Measurements from ENCODE around the gene PARVA. TPM values are rescaled to one million over a fixed set of nuclear protein-coding genes. Genes with fewer than 3 reads are reported as not detected.
"Not testable (repeated sequence)": the region's sequence is repeated elsewhere in the genome, so short reads cannot be mapped to it uniquely, and the experiment has no call there.

The PARVA gene
- total and polyA plus RNA-seq, 2 donors (not counting 1 experiment from before 2014, with no cell fraction given), result 27.7 to 195 TPM

GRCh38 chr11:12362857-12363256 lies 14.5 kb upstream of the PARVA start:
- no peak overlapping the region for H3K4me2 ChIP-seq (ENCODE audit: extremely low read depth, insufficient read depth, low read length)
- TF ChIP-seq, protein P1, sequence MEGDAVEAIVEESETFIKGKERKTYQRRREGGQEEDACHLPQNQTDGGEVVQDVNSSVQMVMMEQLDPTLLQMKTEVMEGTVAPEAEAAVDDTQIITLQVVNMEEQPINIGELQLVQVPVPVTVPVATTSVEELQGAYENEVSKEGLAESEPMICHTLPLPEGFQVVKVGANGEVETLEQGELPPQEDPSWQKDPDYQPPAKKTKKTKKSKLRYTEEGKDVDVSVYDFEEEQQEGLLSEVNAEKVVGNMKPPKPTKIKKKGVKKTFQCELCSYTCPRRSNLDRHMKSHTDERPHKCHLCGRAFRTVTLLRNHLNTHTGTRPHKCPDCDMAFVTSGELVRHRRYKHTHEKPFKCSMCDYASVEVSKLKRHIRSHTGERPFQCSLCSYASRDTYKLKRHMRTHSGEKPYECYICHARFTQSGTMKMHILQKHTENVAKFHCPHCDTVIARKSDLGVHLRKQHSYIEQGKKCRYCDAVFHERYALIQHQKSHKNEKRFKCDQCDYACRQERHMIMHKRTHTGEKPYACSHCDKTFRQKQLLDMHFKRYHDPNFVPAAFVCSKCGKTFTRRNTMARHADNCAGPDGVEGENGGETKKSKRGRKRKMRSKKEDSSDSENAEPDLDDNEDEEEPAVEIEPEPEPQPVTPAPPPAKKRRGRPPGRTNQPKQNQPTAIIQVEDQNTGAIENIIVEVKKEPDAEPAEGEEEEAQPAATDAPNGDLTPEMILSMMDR (conservative IDR thresholded peaks at IDR 0.05 in 1 of 2, IDR thresholded peaks at IDR 0.05 in 1 of 2; ENCODE audit: low read depth in 1 of 2, low read length in 2 of 2), result no peak
- no peak for TF ChIP-seq EZH2 (IDR thresholded peaks at IDR 0.05; ENCODE audit: low read length, missing control alignments)
- H3K27ac ChIP-seq (ENCODE audit: insufficient read depth, low read length), result no peak overlapping the region
- no peaks in the 10 kb centered on the region for H3K36me3 ChIP-seq (ENCODE audit: control insufficient read depth, insufficient read depth, low read length)
- H3K9ac ChIP-seq (ENCODE audit: insufficient read depth, low read length), result no peak overlapping the region
- H4K20me1 ChIP-seq (ENCODE audit: control insufficient read depth, extremely low read depth, insufficient read depth, low read length), result no peaks in the 10 kb centered on the region
- no peak overlapping the region for H3K4me3 ChIP-seq (replicated peaks in 1 of 4; ENCODE audit: control extremely low read depth in 1 of 4, insufficient read depth in 1 of 4, low read depth in 3 of 4, low read length in 4 of 4)
- no peak for DNase-seq (ENCODE audit: low read depth in 2 of 2)
- no peak overlapping the region for H2AFZ ChIP-seq (ENCODE audit: low read length)
- H3K27me3 ChIP-seq (ENCODE audit: control insufficient read depth, insufficient read depth, low read length), result no peaks in the 10 kb centered on the region
- H3K4me1 ChIP-seq (ENCODE audit: control insufficient read depth, extremely low read depth, insufficient read depth, low read length), result no peaks in the 10 kb centered on the region
- H3K9me3 ChIP-seq (ENCODE audit: control insufficient read depth, insufficient read depth, low read depth, low read length), result no peaks in the 10 kb centered on the region
- no peaks in the 10 kb centered on the region for H3K79me2 ChIP-seq (ENCODE audit: control insufficient read depth, insufficient read depth, low read length)

- Histone ChIP-seq H3K9ac (ENCODE audit: insufficient read depth, low read length) (no peak overlapping the region), H3K27ac (ENCODE audit: insufficient read depth, low read length) (no peak overlapping the region), H3K9me3 (ENCODE audit: control insufficient read depth, insufficient read depth, low read depth, low read length) (no peaks in the 10 kb centered on the region), H3K36me3 (ENCODE audit: control insufficient read depth, insufficient read depth, low read length) (no peaks in the 10 kb centered on the region), H3K4me2 (ENCODE audit: extremely low read depth, insufficient read depth, low read length) (no peak overlapping the region), H3K4me1 (ENCODE audit: control insufficient read depth, extremely low read depth, insufficient read depth, low read length) (no peaks in the 10 kb centered on the region), H4K20me1 (ENCODE audit: control insufficient read depth, extremely low read depth, insufficient read depth, low read length) (no peaks in the 10 kb centered on the region), H3K4me3 (replicated peaks in 1 of 4; ENCODE audit: control extremely low read depth in 1 of 4, insufficient read depth in 1 of 4, low read depth in 3 of 4, low read length in 4 of 4) (no peak overlapping the region), H3K79me2 (ENCODE audit: control insufficient read depth, insufficient read depth, low read length) (no peaks in the 10 kb centered on the region), H2AFZ (ENCODE audit: low read length) (no peak overlapping the region), H3K27me3 (ENCODE audit: control insufficient read depth, insufficient read depth, low read length) (no peaks in the 10 kb centered on the region)
- DNase-seq (ENCODE audit: low read depth in 2 of 2), result no peak
- TF ChIP-seq, protein P1 (conservative IDR thresholded peaks at IDR 0.05 in 1 of 2, IDR thresholded peaks at IDR 0.05 in 1 of 2; ENCODE audit: low read depth in 1 of 2, low read length in 2 of 2), result no peak
- no peak for TF ChIP-seq EZH2 (IDR thresholded peaks at IDR 0.05; ENCODE audit: low read length, missing control alignments)
Observed at GRCh38 chr11:12363373-12363772, 14.0 kb upstream of the PARVA start.

- not testable (repeated sequence) for H3K9ac ChIP-seq (ENCODE audit: insufficient read depth, low read length); H3K4me1 ChIP-seq (ENCODE audit: control insufficient read depth, extremely low read depth, insufficient read depth, low read length); H3K27me3 ChIP-seq (ENCODE audit: control insufficient read depth, insufficient read depth, low read length); H3K27ac ChIP-seq (ENCODE audit: insufficient read depth, low read length); H3K4me2 ChIP-seq (ENCODE audit: extremely low read depth, insufficient read depth, low read length); H3K79me2 ChIP-seq (ENCODE audit: control insufficient read depth, insufficient read depth, low read length); H4K20me1 ChIP-seq (ENCODE audit: control insufficient read depth, extremely low read depth, insufficient read depth, low read length); H3K9me3 ChIP-seq (ENCODE audit: control insufficient read depth, insufficient read depth, low read depth, low read length); H3K4me3 ChIP-seq (replicated peaks in 1 of 4; ENCODE audit: control extremely low read depth in 1 of 4, insufficient read depth in 1 of 4, low read depth in 3 of 4, low read length in 4 of 4); H3K36me3 ChIP-seq (ENCODE audit: control insufficient read depth, insufficient read depth, low read length)
- peak overlapping the region; percentile 29 for H2AFZ ChIP-seq (ENCODE audit: low read length)
- DNase-seq (ENCODE audit: low read depth in 2 of 2), result peak; percentile 51 to 65
Observed at GRCh38 chr11:12365965-12366575, 11.3 kb upstream of the PARVA start.

DNA sequence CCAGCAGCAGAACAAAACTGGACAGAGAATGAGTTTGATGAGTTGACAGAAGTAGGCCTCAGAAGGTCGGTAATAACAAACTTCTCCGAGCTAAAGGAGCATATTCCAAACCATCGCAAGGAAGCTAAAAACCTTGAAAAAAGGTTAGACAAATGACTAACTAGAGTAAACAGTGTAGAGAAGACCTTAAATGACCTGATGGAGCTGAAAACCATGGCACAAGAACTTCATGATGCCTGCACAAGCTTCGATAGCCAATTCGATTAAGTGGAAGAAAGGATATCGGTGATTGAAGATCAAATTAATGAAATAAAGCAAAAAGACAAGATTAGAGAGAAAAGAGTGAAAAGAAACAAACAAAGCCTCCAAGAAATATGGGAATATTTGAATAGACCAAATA lies 10.3 kb upstream of the PARVA start:
- not testable (repeated sequence) for H3K36me3 ChIP-seq (ENCODE audit: control insufficient read depth, insufficient read depth, low read length); H3K4me2 ChIP-seq (ENCODE audit: extremely low read depth, insufficient read depth, low read length); H3K27ac ChIP-seq (ENCODE audit: insufficient read depth, low read length); DNase-seq (ENCODE audit: low read depth in 2 of 2); H2AFZ ChIP-seq (ENCODE audit: low read length); H3K9ac ChIP-seq (ENCODE audit: insufficient read depth, low read length); H3K79me2 ChIP-seq (ENCODE audit: control insufficient read depth, insufficient read depth, low read length); H4K20me1 ChIP-seq (ENCODE audit: control insufficient read depth, extremely low read depth, insufficient read depth, low read length); H3K27me3 ChIP-seq (ENCODE audit: control insufficient read depth, insufficient read depth, low read length); H3K9me3 ChIP-seq (ENCODE audit: control insufficient read depth, insufficient read depth, low read depth, low read length); H3K4me1 ChIP-seq (ENCODE audit: control insufficient read depth, extremely low read depth, insufficient read depth, low read length); H3K4me3 ChIP-seq (replicated peaks in 1 of 4; ENCODE audit: control extremely low read depth in 1 of 4, insufficient read depth in 1 of 4, low read depth in 3 of 4, low read length in 4 of 4)
